ENCODE measurements around the gene LLGL2. TPM values are rescaled to one million over a fixed set of nuclear protein-coding genes. Genes with fewer than 3 reads are reported as not detected.
A peak's percentile ranks its signal among the peaks of the same experiment; 100 is the strongest.

The LLGL2 gene
- total and polyA plus RNA-seq, 2 experiments from 2014 or later = 35.2 to 40.3 TPM

DNA sequence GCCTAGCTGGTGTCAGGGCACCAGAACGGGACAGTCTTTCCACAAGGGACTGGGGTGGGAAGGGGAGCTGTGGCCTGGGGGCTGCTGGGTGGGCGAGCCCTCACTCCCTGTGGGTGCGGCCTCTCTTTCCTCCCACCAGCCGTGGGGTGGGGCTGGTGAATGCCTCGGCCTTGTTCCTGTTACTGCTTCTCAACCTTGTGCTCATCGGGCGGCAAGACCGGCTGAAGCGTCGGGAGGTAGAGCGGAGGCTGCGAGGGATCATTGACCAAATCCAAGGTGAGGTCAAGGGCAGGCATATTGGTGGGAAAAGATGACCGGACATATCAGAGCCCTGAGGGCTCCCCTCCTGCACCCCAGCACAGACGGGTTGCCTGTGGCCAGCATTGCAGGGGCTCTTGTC lies 39.3 kb upstream of the LLGL2 start:
- H3K27ac ChIP-seq = no peak overlapping the region
- no peaks in the 10 kb centered on the region for H3K9me3 ChIP-seq (ENCODE audit: low read depth)
- no peak overlapping the region for H3K4me3 ChIP-seq
- no peak for DNase-seq (ENCODE audit: low read depth in 1 of 2, low spot score in 1 of 2)
- no peaks in the 10 kb centered on the region for H3K36me3 ChIP-seq
- H3K4me1 ChIP-seq (ENCODE audit: low read depth) = no peaks in the 10 kb centered on the region
- H3K27me3 ChIP-seq = no peaks in the 10 kb centered on the region
- TF ChIP-seq, protein P1, sequence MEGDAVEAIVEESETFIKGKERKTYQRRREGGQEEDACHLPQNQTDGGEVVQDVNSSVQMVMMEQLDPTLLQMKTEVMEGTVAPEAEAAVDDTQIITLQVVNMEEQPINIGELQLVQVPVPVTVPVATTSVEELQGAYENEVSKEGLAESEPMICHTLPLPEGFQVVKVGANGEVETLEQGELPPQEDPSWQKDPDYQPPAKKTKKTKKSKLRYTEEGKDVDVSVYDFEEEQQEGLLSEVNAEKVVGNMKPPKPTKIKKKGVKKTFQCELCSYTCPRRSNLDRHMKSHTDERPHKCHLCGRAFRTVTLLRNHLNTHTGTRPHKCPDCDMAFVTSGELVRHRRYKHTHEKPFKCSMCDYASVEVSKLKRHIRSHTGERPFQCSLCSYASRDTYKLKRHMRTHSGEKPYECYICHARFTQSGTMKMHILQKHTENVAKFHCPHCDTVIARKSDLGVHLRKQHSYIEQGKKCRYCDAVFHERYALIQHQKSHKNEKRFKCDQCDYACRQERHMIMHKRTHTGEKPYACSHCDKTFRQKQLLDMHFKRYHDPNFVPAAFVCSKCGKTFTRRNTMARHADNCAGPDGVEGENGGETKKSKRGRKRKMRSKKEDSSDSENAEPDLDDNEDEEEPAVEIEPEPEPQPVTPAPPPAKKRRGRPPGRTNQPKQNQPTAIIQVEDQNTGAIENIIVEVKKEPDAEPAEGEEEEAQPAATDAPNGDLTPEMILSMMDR (IDR thresholded peaks at IDR 0.05; ENCODE audit: low read depth, low read length) = no peak

DNA sequence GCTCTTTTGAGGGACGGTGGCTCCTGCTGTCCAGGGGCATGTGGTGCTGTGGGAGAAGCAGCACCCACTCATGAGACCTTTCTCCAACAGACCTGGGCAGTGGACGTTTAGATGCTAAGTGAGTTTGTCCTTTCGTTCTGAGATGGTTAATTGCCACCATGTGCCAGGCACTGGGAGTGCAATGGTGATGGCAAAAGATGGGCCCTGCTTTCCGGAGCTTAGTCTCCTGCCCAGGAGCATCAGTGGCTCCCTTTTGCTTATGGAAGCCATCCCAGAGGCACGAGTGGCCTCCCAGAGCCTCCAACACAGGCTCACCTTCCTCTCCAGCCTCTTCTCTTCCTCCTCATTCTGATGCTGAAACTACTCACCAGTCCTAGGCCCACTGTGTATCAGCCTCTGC lies 38.5 kb upstream of the LLGL2 start:
- TF ChIP-seq, protein P1 (IDR thresholded peaks at IDR 0.05; ENCODE audit: low read depth, low read length) = no peak
- H3K27me3 ChIP-seq = no peaks in the 10 kb centered on the region
- no peaks in the 10 kb centered on the region for H3K9me3 ChIP-seq (ENCODE audit: low read depth)
- no peak overlapping the region for H3K27ac ChIP-seq
- no peak overlapping the region for H3K4me3 ChIP-seq
- H3K4me1 ChIP-seq (ENCODE audit: low read depth) = no peaks in the 10 kb centered on the region
- DNase-seq (ENCODE audit: low read depth in 1 of 2, low spot score in 1 of 2) = no peak
- H3K36me3 ChIP-seq = no peaks in the 10 kb centered on the region

DNA sequence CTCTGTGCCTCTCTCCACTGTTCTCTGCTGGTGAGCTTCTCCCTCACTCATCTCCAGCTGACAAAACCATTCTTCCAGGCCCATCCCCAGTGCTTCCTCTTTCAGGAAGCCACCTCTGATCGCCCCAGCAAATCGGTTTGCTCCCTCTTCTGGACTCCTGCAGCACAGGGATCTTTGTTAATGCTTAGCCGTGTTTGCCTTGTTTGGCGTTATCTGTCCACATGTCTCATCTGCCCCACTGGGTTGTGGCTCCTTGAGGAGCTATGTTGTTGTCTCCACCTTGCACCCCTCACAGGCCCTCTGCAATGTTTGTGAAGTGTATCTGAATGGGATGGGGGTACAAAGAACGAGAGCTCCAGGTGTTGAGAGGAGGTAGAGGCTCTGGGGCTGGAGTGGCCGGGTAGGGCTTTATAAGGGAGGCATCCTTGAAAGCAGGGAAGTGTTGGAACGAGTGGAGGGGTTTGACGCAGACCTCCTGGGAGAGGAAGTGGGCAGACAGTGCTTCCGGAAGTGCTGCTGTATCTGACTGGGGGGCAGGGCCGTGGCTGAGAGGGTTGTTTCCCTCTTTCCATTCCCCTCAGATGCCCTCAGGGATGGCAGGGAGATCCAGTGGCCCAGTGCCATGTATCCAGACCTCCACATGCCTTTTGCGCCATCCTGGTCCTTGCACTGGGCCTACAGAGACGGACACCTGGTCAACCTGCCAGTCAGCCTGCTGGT lies 38.0 kb upstream of the LLGL2 start:
- H3K27me3 ChIP-seq = no peaks in the 10 kb centered on the region
- H3K4me3 ChIP-seq = no peak overlapping the region
- no peaks in the 10 kb centered on the region for H3K4me1 ChIP-seq (ENCODE audit: low read depth)
- TF ChIP-seq, protein P1 (IDR thresholded peaks at IDR 0.05; ENCODE audit: low read depth, low read length) = no peak
- peaks cover under 1% of the 10 kb centered on the region for H3K36me3 ChIP-seq
- DNase-seq (ENCODE audit: low read depth in 1 of 2, low spot score in 1 of 2) = peak in 1 of 2 donors; percentile 52
- H3K9me3 ChIP-seq (ENCODE audit: low read depth) = no peaks in the 10 kb centered on the region
- no peak overlapping the region for H3K27ac ChIP-seq

DNA sequence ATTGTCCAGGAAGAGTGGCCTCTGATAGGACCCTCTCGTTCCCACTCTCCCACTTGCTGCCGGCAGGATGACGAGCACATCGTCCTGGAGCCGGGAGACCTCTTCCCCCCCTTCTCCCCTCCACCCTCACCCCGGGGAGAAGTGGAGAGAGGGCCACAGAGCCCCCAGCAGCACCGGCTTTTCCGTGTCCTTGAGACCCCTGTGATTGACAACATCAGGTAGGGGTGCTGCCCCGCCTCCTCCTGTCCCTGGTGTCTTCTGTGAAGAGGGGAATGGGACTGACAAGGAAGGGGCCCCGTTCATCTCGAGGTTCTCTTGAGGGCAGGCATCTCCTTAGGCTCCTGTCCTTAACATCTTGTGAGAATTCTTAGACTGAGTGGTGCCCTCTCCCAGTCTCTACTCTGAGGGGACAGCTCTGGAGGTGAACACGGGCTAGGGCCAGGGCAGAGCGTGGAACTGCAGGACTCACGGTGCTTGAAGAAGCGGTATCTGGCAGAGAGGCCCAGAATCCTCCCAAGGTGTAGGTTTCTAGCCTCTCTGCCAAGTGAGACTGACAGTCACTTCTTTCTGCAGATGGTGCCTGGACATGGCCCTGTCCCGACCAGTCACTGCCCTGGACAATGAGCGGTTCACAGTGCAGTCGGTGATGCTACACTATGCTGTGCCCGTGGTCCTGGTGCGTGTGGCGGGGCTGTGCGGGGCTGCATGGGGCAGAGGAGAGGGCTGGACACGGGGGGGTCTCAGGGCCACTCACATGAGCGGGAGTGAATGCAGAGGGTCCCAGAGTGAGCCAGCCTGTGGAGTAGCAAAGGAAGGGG lies 36.6 kb upstream of the LLGL2 start:
- TF ChIP-seq, protein P1 (IDR thresholded peaks at IDR 0.05; ENCODE audit: low read depth, low read length) = no peak
- peaks cover 8% of the 10 kb centered on the region for H3K36me3 ChIP-seq
- no peak overlapping the region for H3K27ac ChIP-seq
- H3K27me3 ChIP-seq = no peaks in the 10 kb centered on the region
- no peak for DNase-seq (ENCODE audit: low read depth in 1 of 2, low spot score in 1 of 2)
- H3K4me1 ChIP-seq (ENCODE audit: low read depth) = no peaks in the 10 kb centered on the region
- H3K4me3 ChIP-seq = no peak overlapping the region
- no peaks in the 10 kb centered on the region for H3K9me3 ChIP-seq (ENCODE audit: low read depth)

DNA sequence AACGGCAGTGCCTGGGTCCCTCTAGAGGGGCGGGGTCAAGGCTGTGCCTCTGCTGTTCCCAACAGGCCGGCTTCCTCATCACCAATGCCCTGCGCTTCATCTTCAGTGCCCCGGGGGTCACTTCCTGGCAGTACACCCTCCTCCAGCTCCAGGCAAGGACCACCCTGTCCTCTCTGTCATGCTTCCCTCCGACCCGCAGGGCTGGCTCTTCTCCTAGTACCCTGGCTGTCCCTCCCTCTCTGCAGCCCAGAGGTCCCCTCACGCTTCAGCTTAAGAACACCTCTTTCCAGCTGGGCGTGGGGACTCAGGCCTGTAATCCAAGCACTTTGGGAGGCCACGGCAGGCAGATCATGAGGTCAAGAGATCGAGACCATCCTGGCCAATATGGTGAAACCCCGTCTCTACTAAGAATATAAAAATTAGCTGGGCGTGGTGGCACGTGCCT lies 36.0 kb upstream of the LLGL2 start:
- Histone ChIP-seq H3K27me3 (no peaks in the 10 kb centered on the region), H3K4me1 (ENCODE audit: low read depth) (no peaks in the 10 kb centered on the region), H3K27ac (no peak overlapping the region), H3K36me3 (peaks cover 9% of the 10 kb centered on the region), H3K9me3 (ENCODE audit: low read depth) (no peaks in the 10 kb centered on the region), H3K4me3 (no peak overlapping the region)
- no peak for DNase-seq (ENCODE audit: low read depth in 1 of 2, low spot score in 1 of 2)
- TF ChIP-seq, protein P1 (IDR thresholded peaks at IDR 0.05; ENCODE audit: low read depth, low read length) = no peak

Data from cardiac muscle cell (in vitro differentiated cells and primary cell).